IPS DF 4.7 (cell line): ENCODE results near the gene CTRL.
"Not testable (repeated sequence)": the region's sequence is repeated elsewhere in the genome, so short reads cannot be mapped to it uniquely, and the experiment has no call there.

ENCODE experiments used
- DNase-seq: peaks from one replicate; pipeline ENCODE4 v3.0.0-alpha.2; 2013; ENCODE audit warnings: low spot score; ENCODE audit errors: extremely low read depth

The CTRL gene

GRCh38 chr16:67931712-67932461, at the start of gene CTRL:
CTRL (minus strand) TSS chr16:67931862; CDS start chr16:67931852, 10 bp downstream.
- DNase-seq = no peak

GRCh38 chr16:67979955-67980678, 48.5 kb upstream of the CTRL start, which contains the start of gene DPEP3:
DPEP3 (minus strand) TSS chr16:67980499; CDS start chr16:67980380, 119 bp downstream.
- no peak for DNase-seq

DNA sequence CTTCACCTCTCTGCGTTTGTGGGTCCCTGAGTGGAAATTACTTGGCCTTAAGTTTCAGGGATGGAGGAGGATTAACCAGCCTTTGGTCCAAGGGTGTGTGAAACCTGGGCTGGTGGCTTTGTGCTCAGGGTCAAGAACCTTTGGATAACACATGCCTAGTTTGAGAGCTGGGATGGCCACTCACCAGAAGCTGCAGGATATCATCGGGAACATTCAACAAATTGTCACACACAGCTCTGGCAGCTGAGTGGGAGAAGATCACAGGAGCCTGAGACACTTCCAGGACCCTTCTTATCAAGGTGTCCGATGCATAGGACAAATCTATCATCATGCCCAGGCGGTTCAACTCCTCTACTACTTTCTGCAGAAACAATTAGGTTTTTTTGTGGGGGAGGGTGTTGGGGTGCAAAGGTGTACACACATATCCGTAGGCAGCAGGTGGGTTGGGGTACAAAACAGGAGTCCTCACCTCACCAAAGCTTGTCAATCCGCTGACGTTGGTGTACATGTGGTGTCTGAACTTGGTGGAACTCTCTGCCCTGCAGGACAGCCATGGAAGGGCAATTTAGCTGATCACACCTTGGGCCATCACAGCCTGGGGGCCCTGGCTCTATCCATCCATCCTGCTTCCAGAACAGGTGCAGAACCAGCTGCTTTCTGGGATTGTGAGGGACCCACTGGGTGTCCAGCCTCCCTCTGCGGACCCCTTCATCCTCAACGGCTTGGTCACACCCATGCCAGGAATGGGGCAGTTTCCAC, 46.0 kb upstream of the CTRL start:
- no peak for DNase-seq

- no peak for DNase-seq
These were observed 45.3 kb upstream of the CTRL start for GRCh38 chr16:67977005-67977404.

GRCh38 chr16:67976205-67976604, 44.5 kb upstream of the CTRL start:
- no peak for DNase-seq

DNA sequence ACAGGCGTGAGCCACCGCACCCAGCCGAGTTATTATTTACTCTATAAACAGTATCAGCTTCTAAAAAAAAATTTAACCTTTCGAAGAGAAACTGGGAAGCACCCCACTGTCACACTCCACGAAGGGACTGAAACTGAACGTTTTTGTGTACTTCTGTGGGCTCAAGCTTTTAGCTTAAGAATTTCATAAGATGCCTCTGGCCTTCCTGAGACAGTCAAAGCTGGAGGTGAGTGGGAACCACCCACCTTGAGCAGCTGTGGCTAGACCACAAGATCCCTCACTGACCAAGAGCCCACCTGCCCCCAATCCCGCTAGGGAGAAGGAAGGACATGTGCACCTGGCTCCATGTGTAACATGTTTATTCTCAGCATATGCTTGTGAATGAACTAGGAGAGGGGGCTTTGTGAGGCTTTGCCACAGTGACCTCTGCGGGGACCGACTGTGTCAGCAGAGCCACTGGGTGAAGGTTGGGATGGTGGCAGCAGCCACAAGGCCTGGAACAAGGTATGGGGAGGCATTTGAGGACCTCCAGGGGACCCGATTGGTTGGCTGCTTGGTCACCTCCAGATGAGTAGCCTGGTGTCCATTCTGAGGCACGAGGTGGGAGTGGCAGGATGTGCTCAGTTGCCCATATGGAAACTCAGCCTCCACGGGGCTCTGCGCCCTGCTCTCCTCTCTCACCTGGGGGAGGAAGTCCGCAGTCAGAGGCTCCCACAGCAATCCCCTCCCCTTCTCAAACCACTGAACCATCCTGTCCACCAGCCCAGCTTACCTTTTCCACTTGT, 43.9 kb upstream of the CTRL start:
- DNase-seq = no peak

DNA sequence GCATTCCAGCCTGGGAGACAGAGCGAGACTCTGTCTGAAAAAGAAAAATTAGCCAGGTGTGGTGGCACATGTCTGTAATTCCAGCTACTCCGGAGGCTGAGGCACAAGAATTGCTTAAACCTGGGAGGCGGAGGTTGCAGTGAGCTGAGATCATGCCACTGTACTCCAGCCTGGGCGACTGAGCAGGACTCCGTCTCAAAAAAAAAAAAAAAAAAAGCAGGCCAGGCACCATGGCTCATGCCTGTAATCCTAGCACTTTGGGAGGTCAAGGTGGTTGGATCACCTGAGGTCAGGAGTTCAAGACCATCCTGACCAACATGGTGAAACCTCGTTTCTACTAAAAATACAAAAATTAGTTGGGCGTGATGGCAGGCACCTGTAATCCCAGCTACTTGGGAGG, 40.6 kb upstream of the CTRL start:
- DNase-seq = not testable (repeated sequence)

DNA sequence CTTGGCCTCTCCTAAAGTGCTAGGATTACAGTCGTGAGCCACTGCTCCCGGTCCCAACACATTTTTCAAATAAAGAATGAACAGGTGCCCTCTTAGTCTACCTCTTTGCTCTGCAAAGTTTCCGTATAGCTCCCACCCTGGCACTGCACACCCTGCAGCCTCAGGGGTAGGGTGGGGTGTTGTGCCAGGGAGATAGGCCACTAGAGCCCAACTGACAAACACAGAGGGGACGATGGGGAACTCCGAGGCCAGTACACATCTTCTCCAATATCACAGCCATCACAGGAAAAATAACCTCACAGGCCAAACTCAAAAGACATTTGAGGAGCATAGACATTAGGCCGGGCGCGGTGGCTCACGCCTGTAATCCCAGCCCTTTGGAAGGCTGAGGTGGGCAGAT, 39.4 kb upstream of the CTRL start:
- DNase-seq = no peak

DNA sequence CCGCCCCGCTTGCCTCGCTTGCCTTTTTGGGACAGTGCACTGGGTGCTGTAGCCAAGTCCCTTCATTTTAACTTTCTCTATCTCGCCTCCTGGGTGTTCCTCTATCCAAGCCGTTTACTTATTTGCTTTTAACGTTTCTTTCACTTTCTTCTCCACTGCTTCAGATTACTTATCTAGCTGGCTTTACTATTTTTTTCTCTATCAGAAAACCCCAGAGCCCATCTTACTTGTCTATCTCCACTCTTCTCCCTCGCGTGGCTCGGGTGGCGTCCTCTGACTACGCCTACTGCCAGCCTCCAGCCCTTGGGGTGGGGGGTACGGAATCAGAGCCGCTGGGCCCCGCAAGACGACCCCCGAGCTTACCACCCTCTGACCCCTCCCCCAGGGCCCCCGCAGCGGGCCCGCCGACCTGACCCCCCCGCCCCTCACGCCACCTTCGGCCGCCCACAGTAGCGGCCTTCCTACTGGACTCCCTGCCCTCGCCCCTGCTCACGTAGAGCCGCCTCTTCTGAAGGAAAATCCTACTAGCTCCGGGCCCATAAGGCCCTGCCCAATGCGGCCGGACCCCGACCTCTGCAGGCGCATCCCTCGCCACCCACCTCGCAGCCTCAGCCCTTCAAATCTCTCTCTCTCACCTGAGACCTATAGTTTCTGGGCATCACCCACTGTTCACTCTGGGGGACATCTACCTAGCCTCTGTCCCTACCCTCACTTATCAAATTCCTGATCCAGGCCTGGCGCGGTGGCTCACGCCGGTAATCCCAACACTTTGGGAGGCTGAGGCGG, 37.8 kb upstream of the CTRL start:
- DNase-seq = no peak

DNA sequence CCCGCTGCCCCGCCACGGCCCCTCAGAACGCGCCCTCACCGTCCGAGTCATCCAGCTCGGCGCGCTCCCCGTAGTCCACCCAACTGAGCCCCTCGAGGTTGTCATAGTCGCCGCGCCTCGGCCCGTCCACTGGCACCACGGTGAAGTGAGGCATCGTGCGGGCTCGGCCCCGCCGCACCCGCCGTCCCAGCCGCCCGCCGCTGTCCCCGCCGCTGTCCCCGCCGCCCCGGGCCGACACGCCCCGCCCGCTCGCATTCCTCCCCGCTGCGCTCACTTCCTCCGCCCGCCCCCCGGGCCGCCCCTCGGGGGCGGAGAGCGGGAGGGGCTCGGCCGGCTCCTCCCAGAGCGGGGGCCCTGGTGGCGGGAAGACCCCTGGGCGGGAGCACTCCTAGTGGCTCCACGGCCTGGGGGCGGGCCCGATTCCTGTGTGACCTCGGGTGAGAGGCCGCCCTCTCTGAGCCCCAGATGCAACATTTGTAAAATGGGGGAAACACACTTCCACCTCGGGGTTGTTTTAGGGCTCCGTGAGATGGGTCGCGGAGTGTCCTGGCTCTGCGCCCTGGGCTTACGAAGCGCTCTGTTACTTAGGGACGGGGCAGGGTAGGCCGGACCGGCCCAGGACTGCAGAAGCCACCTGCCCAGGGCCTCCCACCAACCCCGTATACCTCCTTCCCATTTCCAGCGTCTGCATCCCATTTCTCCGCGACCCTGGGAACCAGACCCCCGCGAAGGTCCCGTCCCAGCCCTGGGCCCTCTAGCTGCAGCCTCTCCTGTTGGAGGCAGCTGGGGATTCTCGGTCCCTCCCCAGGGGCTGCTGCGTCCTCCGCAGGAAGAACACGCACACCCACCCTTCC, 37.0 kb upstream of the CTRL start, which contains the start of gene SLC12A4:
TSS of gene SLC12A4 (minus strand) at position 238 of the 854 bp plus-strand sequence. CDS start at position 154, 84 bp downstream.
- DNase-seq = no peak

DNA sequence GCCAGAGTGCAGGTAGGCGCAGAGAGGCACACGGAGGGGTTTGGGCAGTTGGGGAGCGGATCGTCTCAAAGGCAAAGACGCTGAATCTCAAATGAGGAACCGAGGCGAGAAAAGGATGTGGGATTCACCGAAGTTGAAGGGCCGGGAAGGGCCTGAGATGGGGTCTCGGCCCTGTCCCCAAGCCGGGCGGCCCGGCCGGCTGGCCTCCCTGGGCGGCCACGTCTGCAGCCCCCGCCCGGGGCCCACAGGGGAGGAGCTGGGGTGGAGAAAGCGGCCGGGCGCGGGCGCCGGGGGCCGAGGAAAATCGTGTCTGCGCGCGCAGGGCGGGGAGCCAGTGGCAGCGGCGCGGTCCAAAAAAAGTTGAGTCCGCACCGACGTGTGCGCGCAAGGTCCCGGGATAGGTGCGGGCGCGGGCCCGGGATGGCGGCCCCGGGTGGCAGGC, 36.3 kb upstream of the CTRL start:
- DNase-seq = no peak

DNA sequence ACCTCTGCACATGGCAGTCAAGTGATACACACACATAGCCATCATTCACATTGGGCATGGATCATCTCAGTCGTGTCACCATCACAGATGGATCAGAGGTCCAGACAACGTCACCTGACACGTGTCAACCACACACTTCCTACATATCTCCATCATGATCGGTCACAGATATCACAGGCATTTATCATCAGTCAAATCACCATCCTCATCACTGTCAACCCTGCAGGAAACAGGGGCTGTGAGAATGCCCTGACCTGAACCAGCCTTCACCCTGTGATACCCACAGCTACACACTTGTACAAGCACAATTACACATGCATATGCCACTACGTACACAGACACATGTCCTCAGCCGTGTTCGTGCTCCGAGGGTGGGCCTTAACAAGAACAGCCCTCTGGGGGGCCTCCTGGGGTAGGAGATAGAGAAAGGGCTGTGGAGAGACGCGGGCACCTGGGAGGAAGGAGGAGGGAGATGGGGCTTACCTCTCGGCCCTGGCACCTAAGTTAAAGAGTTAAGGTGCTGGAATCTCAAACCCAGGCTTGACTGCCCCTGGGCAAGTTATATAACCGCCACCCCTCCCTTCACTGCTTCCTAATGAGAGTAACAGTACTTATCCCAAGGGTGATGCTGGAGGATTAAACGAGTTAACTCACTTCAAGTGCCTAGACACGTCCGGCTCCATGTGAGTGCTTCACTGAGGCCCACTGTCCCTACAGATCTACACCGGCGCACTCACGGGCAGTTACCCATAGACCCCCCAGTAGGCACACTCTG, 35.7 kb upstream of the CTRL start:
- DNase-seq = no peak

GRCh38 chr16:67966549-67967182, 35.0 kb upstream of the CTRL start:
- no peak for DNase-seq

DNA sequence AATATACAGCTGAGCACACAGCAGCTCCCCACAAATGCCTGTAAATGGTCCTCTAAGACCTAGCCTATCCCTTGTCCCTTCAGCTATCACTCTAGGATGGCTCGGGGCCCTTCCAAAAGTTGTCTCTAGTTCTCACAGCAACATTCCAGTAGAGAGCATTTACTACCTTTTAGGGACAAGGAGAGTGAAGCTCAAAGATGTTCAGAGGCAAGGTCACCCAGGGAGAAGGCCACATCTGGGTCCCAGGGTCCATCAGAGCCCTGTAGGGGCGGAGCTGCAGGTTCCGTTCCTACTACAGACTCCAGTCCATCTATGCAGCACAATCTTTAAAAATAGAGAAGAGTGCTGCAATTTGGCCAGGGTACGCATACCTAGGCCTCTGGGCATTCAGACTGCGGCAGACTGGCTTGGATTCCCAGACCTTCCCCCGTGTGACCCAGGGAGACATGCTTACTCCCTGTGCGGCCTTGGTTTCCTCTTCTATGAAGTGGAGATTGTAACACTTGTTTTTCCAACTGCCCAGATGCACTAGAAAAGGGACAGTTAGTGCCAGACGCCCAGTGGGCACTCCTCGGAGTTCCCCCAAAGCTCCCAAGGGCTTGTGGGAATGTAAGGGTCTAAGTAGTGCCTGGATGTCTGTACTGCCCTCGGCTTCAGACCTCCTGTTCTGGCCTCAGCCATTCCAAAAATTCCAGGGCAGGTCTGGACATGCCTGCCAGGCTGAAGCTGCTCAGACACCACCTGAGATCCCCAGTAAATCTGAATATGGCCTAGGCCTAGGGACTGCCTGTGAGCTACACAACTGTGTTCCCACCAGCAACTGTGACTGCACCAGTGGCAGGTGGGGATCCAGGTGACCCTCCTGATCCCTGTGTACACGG, 34.2 kb upstream of the CTRL start:
- DNase-seq = no peak

DNA sequence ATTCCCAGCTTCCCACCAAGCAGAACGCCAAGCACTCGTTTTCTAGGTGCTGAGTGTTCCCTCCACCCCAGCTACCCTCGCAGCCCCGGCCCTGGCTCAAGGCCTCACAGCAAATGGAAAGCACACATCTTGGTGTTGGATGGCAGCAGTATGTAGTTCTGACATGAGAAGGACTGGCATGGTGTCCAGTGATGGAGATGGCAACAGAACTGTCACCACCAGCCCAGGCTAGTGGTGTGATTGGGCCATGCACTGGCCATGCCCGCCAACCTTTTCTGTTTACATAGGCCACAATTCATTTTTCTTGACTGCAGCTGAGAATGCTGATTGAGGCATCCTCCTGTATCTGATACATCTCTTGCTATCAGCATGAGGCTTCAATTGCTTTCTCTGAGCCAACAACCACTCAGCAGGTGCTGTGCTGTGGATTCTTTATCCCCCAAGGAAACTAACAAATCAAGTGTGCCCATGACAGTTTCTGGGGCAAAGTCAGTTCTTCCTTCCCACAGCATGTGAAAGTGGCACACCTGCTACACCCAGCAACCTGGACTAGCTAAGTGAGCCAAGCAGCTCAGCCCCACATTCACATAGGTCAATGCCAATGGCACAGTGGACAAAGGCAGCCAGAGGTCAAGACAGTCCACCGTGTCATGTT, 32.9 kb upstream of the CTRL start:
- no peak for DNase-seq

- DNase-seq = no peak
These were observed 32.1 kb upstream of the CTRL start for GRCh38 chr16:67963662-67964321.
